ENCODE data around the gene STK16.
"Not testable (repeated sequence)": the region's sequence is repeated elsewhere in the genome, so short reads cannot be mapped to it uniquely, and the experiment has no call there.

STK16 gene

GRCh38 chr2:219250049-219250781, 4.9 kb downstream of the STK16 start:
- no peak overlapping the region for H3K9ac ChIP-seq (ENCODE audit: low read length)
- peaks cover 42% of the 10 kb centered on the region for H3K27me3 ChIP-seq (ENCODE audit: control insufficient read depth, insufficient read depth, low read length)
- peaks cover 12% of the 10 kb centered on the region for H3K36me3 ChIP-seq (ENCODE audit: control insufficient read depth, low read depth, low read length)
- no peak overlapping the region for H3K4me3 ChIP-seq (ENCODE audit: low read length)
- H3K9me3 ChIP-seq (ENCODE audit: control insufficient read depth, low read depth, low read length), result no peaks in the 10 kb centered on the region
- no peak overlapping the region for H3K27ac ChIP-seq (ENCODE audit: low read length)
- peaks cover 10% of the 10 kb centered on the region for H3K4me1 ChIP-seq (ENCODE audit: control insufficient read depth, low read depth, low read length)

- peaks cover 10% of the 10 kb centered on the region for H3K4me1 ChIP-seq (ENCODE audit: control insufficient read depth, low read depth, low read length)
- H3K27ac ChIP-seq (ENCODE audit: low read length), result no peak overlapping the region
- H3K27me3 ChIP-seq (ENCODE audit: control insufficient read depth, insufficient read depth, low read length), result peaks cover 56% of the 10 kb centered on the region
- H3K9ac ChIP-seq (ENCODE audit: low read length), result no peak overlapping the region
- H3K4me3 ChIP-seq (ENCODE audit: low read length), result no peak overlapping the region
- H3K9me3 ChIP-seq (ENCODE audit: control insufficient read depth, low read depth, low read length), result no peaks in the 10 kb centered on the region
- H3K36me3 ChIP-seq (ENCODE audit: control insufficient read depth, low read depth, low read length), result peaks cover 12% of the 10 kb centered on the region
These were observed 6.4 kb downstream of the STK16 start for GRCh38 chr2:219251656-219252055.

- peak overlapping the region; percentile 62 for H3K4me3 ChIP-seq (ENCODE audit: low read length)
These were observed 6.8 kb downstream of the STK16 start for GRCh38 chr2:219252084-219252483.

GRCh38 chr2:219252570-219252899, 7.3 kb downstream of the STK16 start:
- peak overlapping the region; percentile 48 for H3K9ac ChIP-seq (ENCODE audit: low read length)
- no peaks in the 10 kb centered on the region for H3K9me3 ChIP-seq (ENCODE audit: control insufficient read depth, low read depth, low read length)
- peak overlapping the region; percentile 62 for H3K4me3 ChIP-seq (ENCODE audit: low read length)
- peaks cover 12% of the 10 kb centered on the region for H3K36me3 ChIP-seq (ENCODE audit: control insufficient read depth, low read depth, low read length)
- H3K27me3 ChIP-seq (ENCODE audit: control insufficient read depth, insufficient read depth, low read length), result peaks cover 59% of the 10 kb centered on the region
- H3K4me1 ChIP-seq (ENCODE audit: control insufficient read depth, low read depth, low read length), result peaks cover 10% of the 10 kb centered on the region
- H3K27ac ChIP-seq (ENCODE audit: low read length), result no peak overlapping the region

More at GRCh38 chr2:219252084-219252483, 6.8 kb downstream of the STK16 start:
- Histone ChIP-seq H3K9me3 (ENCODE audit: control insufficient read depth, low read depth, low read length) (no peaks in the 10 kb centered on the region), H3K27ac (ENCODE audit: low read length) (no peak overlapping the region), H3K4me1 (ENCODE audit: control insufficient read depth, low read depth, low read length) (peaks cover 10% of the 10 kb centered on the region), H3K36me3 (ENCODE audit: control insufficient read depth, low read depth, low read length) (peaks cover 12% of the 10 kb centered on the region), H3K27me3 (ENCODE audit: control insufficient read depth, insufficient read depth, low read length) (peaks cover 59% of the 10 kb centered on the region), H3K9ac (ENCODE audit: low read length) (no peak overlapping the region)

- H3K4me3 ChIP-seq (ENCODE audit: low read length), result peak within 1 kb of the TSS; percentile 62
- peaks cover 59% of the 10 kb centered on the region for H3K27me3 ChIP-seq (ENCODE audit: control insufficient read depth, insufficient read depth, low read length)
- no peak within 1 kb of the TSS for H3K27ac ChIP-seq (ENCODE audit: low read length)
- peaks cover 10% of the 10 kb centered on the region for H3K4me1 ChIP-seq (ENCODE audit: control insufficient read depth, low read depth, low read length)
- H3K9ac ChIP-seq (ENCODE audit: low read length), result peak within 1 kb of the TSS; percentile 48
- peaks cover 7% of the 10 kb centered on the region for H3K36me3 ChIP-seq (ENCODE audit: control insufficient read depth, low read depth, low read length)
- no peaks in the 10 kb centered on the region for H3K9me3 ChIP-seq (ENCODE audit: control insufficient read depth, low read depth, low read length)
These were observed 7.8 kb downstream of the STK16 start, which contains the start of gene TUBA4B for GRCh38 chr2:219252900-219253752. Gene TUBA4B (plus strand): TSS chr2:219253243. CDS start chr2:219253408, 165 bp downstream.

GRCh38 chr2:219253753-219254589, 8.7 kb downstream of the STK16 start, which contains the start of gene TUBA4A:
Gene TUBA4A (minus strand): TSS chr2:219253918. CDS start chr2:219253858, 60 bp downstream.
- H3K36me3 ChIP-seq (ENCODE audit: control insufficient read depth, low read depth, low read length), result peaks cover 7% of the 10 kb centered on the region
- H3K4me1 ChIP-seq (ENCODE audit: control insufficient read depth, low read depth, low read length), result peaks cover 10% of the 10 kb centered on the region
- no peak within 1 kb of the TSS for H3K27ac ChIP-seq (ENCODE audit: low read length)
- H3K4me3 ChIP-seq (ENCODE audit: low read length), result peak within 1 kb of the TSS; percentile 62
- peaks cover 65% of the 10 kb centered on the region for H3K27me3 ChIP-seq (ENCODE audit: control insufficient read depth, insufficient read depth, low read length)
- H3K9ac ChIP-seq (ENCODE audit: low read length), result peak within 1 kb of the TSS; percentile 48
- no peaks in the 10 kb centered on the region for H3K9me3 ChIP-seq (ENCODE audit: control insufficient read depth, low read depth, low read length)

GRCh38 chr2:219254590-219255201, 9.4 kb downstream of the STK16 start:
- Histone ChIP-seq H3K9me3 (ENCODE audit: control insufficient read depth, low read depth, low read length) (no peaks in the 10 kb centered on the region), H3K4me1 (ENCODE audit: control insufficient read depth, low read depth, low read length) (peaks cover 10% of the 10 kb centered on the region), H3K27ac (ENCODE audit: low read length) (no peak overlapping the region), H3K4me3 (ENCODE audit: low read length) (peak overlapping the region; percentile 62), H3K27me3 (ENCODE audit: control insufficient read depth, insufficient read depth, low read length) (peaks cover 70% of the 10 kb centered on the region), H3K36me3 (ENCODE audit: control insufficient read depth, low read depth, low read length) (peaks cover 7% of the 10 kb centered on the region), H3K9ac (ENCODE audit: low read length) (no peak overlapping the region)

GRCh38 chr2:219258942-219259341, 13.7 kb downstream of the STK16 start:
- H3K36me3 ChIP-seq (ENCODE audit: control insufficient read depth, low read depth, low read length); H3K4me3 ChIP-seq (ENCODE audit: low read length); H3K4me1 ChIP-seq (ENCODE audit: control insufficient read depth, low read depth, low read length); H3K27ac ChIP-seq (ENCODE audit: low read length); H3K9ac ChIP-seq (ENCODE audit: low read length); H3K9me3 ChIP-seq (ENCODE audit: control insufficient read depth, low read depth, low read length): not testable (repeated sequence)
- peaks cover 53% of the 10 kb centered on the region for H3K27me3 ChIP-seq (ENCODE audit: control insufficient read depth, insufficient read depth, low read length)

GRCh38 chr2:219261024-219261855, 16.0 kb downstream of the STK16 start:
- Histone ChIP-seq H3K4me1 (ENCODE audit: control insufficient read depth, low read depth, low read length) (no peaks in the 10 kb centered on the region), H3K9me3 (ENCODE audit: control insufficient read depth, low read depth, low read length) (no peaks in the 10 kb centered on the region), H3K36me3 (ENCODE audit: control insufficient read depth, low read depth, low read length) (no peaks in the 10 kb centered on the region), H3K4me3 (ENCODE audit: low read length) (no peak overlapping the region), H3K27me3 (ENCODE audit: control insufficient read depth, insufficient read depth, low read length) (peaks cover 30% of the 10 kb centered on the region), H3K9ac (ENCODE audit: low read length) (no peak overlapping the region), H3K27ac (ENCODE audit: low read length) (no peak overlapping the region)

GRCh38 chr2:219266232-219266631, 21.0 kb downstream of the STK16 start:
- H3K4me3 ChIP-seq (ENCODE audit: low read length), result no peak overlapping the region
- peaks cover 6% of the 10 kb centered on the region for H3K27me3 ChIP-seq (ENCODE audit: control insufficient read depth, insufficient read depth, low read length)
- no peaks in the 10 kb centered on the region for H3K4me1 ChIP-seq (ENCODE audit: control insufficient read depth, low read depth, low read length)
- H3K9me3 ChIP-seq (ENCODE audit: control insufficient read depth, low read depth, low read length), result no peaks in the 10 kb centered on the region
- H3K27ac ChIP-seq (ENCODE audit: low read length), result no peak overlapping the region
- no peak overlapping the region for H3K9ac ChIP-seq (ENCODE audit: low read length)
- H3K36me3 ChIP-seq (ENCODE audit: control insufficient read depth, low read depth, low read length), result no peaks in the 10 kb centered on the region
